ENCODE results near the gene ZNF664. TPM values are rescaled to one million over a fixed set of nuclear protein-coding genes. Genes with fewer than 3 reads are reported as not detected.
A peak's percentile ranks its signal among the peaks of the same experiment; 100 is the strongest.

The ZNF664 gene
- polyA plus RNA-seq, 1 donor from 2014 or later = 146 TPM

- Histone ChIP-seq H3K4me2 (ENCODE audit: low read length) (peak overlapping the region; percentile 3), H3K9ac (ENCODE audit: low read length) (peak overlapping the region; percentile 13), H3F3A (ENCODE audit: insufficient read depth, low read length, poor library complexity, severe bottlenecking) (no peaks in the 10 kb centered on the region), H3K9me2 (ENCODE audit: insufficient read depth, low read length) (no peaks in the 10 kb centered on the region), H4K20me1 (ENCODE audit: insufficient read depth) (no peaks in the 10 kb centered on the region), H3K4me3 (ENCODE audit: low read length) (peak overlapping the region; percentile 16), H3K79me2 (replicated peaks; ENCODE audit: insufficient read depth, low read length) (no peaks in the 10 kb centered on the region), H3K27ac (ENCODE audit: low read length) (peak overlapping the region; percentile 44), H2AFZ (ENCODE audit: low read depth, low read length) (no peak overlapping the region), H3K9me3 (ENCODE audit: low read length) (no peaks in the 10 kb centered on the region), H3K36me3 (ENCODE audit: insufficient read depth, low read length) (peaks cover 12% of the 10 kb centered on the region), H3K27me3 (ENCODE audit: insufficient read depth, low read depth, low read length) (no peaks in the 10 kb centered on the region)
- no peak for TF ChIP-seq TAF1 (IDR thresholded peaks at IDR 0.05; ENCODE audit: low read depth)
- TF ChIP-seq MXI1 (conservative IDR thresholded peaks at IDR 0.05; ENCODE audit: poor library complexity, severe bottlenecking) = no peak
Observed at GRCh38 chr12:124008595-124008994, 35.6 kb downstream of the ZNF664 start.

- H3K79me2 ChIP-seq (replicated peaks; ENCODE audit: insufficient read depth, low read length) = no peaks in the 10 kb centered on the region
- H3K9me2 ChIP-seq (ENCODE audit: insufficient read depth, low read length) = no peaks in the 10 kb centered on the region
- H3K9me3 ChIP-seq (ENCODE audit: low read length) = no peaks in the 10 kb centered on the region
- H3K27ac ChIP-seq (ENCODE audit: low read length) = no peak overlapping the region
- H3K27me3 ChIP-seq (ENCODE audit: insufficient read depth, low read depth, low read length) = no peaks in the 10 kb centered on the region
- H3K4me2 ChIP-seq (ENCODE audit: low read length) = no peak overlapping the region
- no peaks in the 10 kb centered on the region for H4K20me1 ChIP-seq (ENCODE audit: insufficient read depth)
- TF ChIP-seq TAF1 (IDR thresholded peaks at IDR 0.05; ENCODE audit: low read depth) = no peak
- no peak for TF ChIP-seq EP300 (conservative IDR thresholded peaks at IDR 0.05; ENCODE audit: poor library complexity, severe bottlenecking)
- TF ChIP-seq REST (IDR thresholded peaks at IDR 0.05; ENCODE audit: borderline replicate concordance) = no peak
- TF ChIP-seq, protein P1, sequence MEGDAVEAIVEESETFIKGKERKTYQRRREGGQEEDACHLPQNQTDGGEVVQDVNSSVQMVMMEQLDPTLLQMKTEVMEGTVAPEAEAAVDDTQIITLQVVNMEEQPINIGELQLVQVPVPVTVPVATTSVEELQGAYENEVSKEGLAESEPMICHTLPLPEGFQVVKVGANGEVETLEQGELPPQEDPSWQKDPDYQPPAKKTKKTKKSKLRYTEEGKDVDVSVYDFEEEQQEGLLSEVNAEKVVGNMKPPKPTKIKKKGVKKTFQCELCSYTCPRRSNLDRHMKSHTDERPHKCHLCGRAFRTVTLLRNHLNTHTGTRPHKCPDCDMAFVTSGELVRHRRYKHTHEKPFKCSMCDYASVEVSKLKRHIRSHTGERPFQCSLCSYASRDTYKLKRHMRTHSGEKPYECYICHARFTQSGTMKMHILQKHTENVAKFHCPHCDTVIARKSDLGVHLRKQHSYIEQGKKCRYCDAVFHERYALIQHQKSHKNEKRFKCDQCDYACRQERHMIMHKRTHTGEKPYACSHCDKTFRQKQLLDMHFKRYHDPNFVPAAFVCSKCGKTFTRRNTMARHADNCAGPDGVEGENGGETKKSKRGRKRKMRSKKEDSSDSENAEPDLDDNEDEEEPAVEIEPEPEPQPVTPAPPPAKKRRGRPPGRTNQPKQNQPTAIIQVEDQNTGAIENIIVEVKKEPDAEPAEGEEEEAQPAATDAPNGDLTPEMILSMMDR (IDR thresholded peaks at IDR 0.05; ENCODE audit: poor library complexity, severe bottlenecking) = no peak
- no peak for TF ChIP-seq POLR2AphosphoS5 (IDR thresholded peaks at IDR 0.05)
- TF ChIP-seq SMC3 (conservative IDR thresholded peaks at IDR 0.05; ENCODE audit: poor library complexity) = no peak
- TF ChIP-seq EZH2 (IDR thresholded peaks at IDR 0.05; ENCODE audit: borderline replicate concordance, insufficient read depth, low read length, poor library complexity, severe bottlenecking) = no peak
- no peak for TF ChIP-seq MXI1 (conservative IDR thresholded peaks at IDR 0.05; ENCODE audit: poor library complexity, severe bottlenecking)
- no peak for TF ChIP-seq RAD21 (conservative IDR thresholded peaks at IDR 0.05)
- no peak overlapping the region for H3K9ac ChIP-seq (ENCODE audit: low read length)
- H3K36me3 ChIP-seq (ENCODE audit: insufficient read depth, low read length) = peaks cover 12% of the 10 kb centered on the region
- no peaks in the 10 kb centered on the region for H3F3A ChIP-seq (ENCODE audit: insufficient read depth, low read length, poor library complexity, severe bottlenecking)
- no peak overlapping the region for H3K4me3 ChIP-seq (ENCODE audit: low read length)
- no peak overlapping the region for H2AFZ ChIP-seq (ENCODE audit: low read depth, low read length)
Observed at GRCh38 chr12:124009781-124010180, 36.8 kb downstream of the ZNF664 start.

GRCh38 chr12:124010687-124011086 is 37.7 kb downstream of the ZNF664 start:
- Histone ChIP-seq H3K9ac (ENCODE audit: low read length) (no peak overlapping the region), H3K9me2 (ENCODE audit: insufficient read depth, low read length) (no peaks in the 10 kb centered on the region), H3K4me2 (ENCODE audit: low read length) (no peak overlapping the region), H4K20me1 (ENCODE audit: insufficient read depth) (no peaks in the 10 kb centered on the region), H3K79me2 (replicated peaks; ENCODE audit: insufficient read depth, low read length) (no peaks in the 10 kb centered on the region), H3K27me3 (ENCODE audit: insufficient read depth, low read depth, low read length) (no peaks in the 10 kb centered on the region), H3K36me3 (ENCODE audit: insufficient read depth, low read length) (peaks cover 16% of the 10 kb centered on the region), H2AFZ (ENCODE audit: low read depth, low read length) (no peak overlapping the region), H3K9me3 (ENCODE audit: low read length) (no peaks in the 10 kb centered on the region), H3K4me3 (ENCODE audit: low read length) (no peak overlapping the region), H3F3A (ENCODE audit: insufficient read depth, low read length, poor library complexity, severe bottlenecking) (no peaks in the 10 kb centered on the region), H3K27ac (ENCODE audit: low read length) (no peak overlapping the region)
- TF ChIP-seq RAD21 (conservative IDR thresholded peaks at IDR 0.05) = no peak
- no peak for TF ChIP-seq SMC3 (conservative IDR thresholded peaks at IDR 0.05; ENCODE audit: poor library complexity)
- TF ChIP-seq REST (IDR thresholded peaks at IDR 0.05; ENCODE audit: borderline replicate concordance) = no peak
- TF ChIP-seq TAF1 (IDR thresholded peaks at IDR 0.05; ENCODE audit: low read depth) = no peak
- TF ChIP-seq, protein P1 (IDR thresholded peaks at IDR 0.05; ENCODE audit: poor library complexity, severe bottlenecking) = no peak
- no peak for TF ChIP-seq EP300 (conservative IDR thresholded peaks at IDR 0.05; ENCODE audit: poor library complexity, severe bottlenecking)
- no peak for TF ChIP-seq EZH2 (IDR thresholded peaks at IDR 0.05; ENCODE audit: borderline replicate concordance, insufficient read depth, low read length, poor library complexity, severe bottlenecking)
- TF ChIP-seq POLR2AphosphoS5 (IDR thresholded peaks at IDR 0.05) = no peak
- no peak for TF ChIP-seq MXI1 (conservative IDR thresholded peaks at IDR 0.05; ENCODE audit: poor library complexity, severe bottlenecking)
